HFF-Myc (cell line): ENCODE data around the gene SHMT2.

Source experiments
- DNase-seq: peaks from one replicate; pipeline ENCODE4 v3.0.0-alpha.2; 2011; ENCODE audit warnings: low read depth; ENCODE audit errors: extremely low read depth
- H3K4me3 ChIP-seq: replicated peaks from 2 replicates; pipeline ENCODE4 v1.5.1; 2011; ENCODE audit warnings: low read depth, mild to moderate bottlenecking, control low read depth, low read length
- CTCF ChIP-seq: IDR thresholded peaks from 2 replicates; pipeline ENCODE4 v1.5.1; 2012; ENCODE audit warnings: mild to moderate bottlenecking, low read depth, low read length, control low read depth; ENCODE audit errors: missing control alignments

SHMT2 gene

GRCh38 chr12:57196439-57196838 lies 33.1 kb upstream of the SHMT2 start:
- no peak overlapping the region for H3K4me3 ChIP-seq
- DNase-seq, result no peak
- TF ChIP-seq CTCF, result no peak

DNA sequence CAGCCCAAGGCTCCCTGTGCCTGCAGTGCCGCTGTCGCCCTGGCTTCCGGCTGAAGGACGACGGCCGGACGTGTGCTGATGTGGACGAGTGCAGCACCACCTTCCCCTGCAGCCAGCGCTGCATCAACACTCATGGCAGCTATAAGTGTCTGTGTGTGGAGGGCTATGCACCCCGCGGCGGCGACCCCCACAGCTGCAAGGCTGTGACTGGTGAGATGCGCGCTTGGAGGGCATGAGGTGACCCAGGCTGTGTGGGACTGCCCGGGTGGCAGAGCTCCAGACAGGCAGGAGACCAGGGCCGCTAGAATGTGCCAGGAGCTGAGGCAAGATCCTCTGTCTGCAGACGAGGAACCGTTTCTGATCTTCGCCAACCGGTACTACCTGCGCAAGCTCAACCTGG lies 32.6 kb upstream of the SHMT2 start:
- DNase-seq, result no peak
- H3K4me3 ChIP-seq, result no peak overlapping the region
- no peak for TF ChIP-seq CTCF

- DNase-seq, result no peak
- H3K4me3 ChIP-seq, result no peak overlapping the region
These were observed 31.2 kb upstream of the SHMT2 start for GRCh38 chr12:57198329-57198728.

DNA sequence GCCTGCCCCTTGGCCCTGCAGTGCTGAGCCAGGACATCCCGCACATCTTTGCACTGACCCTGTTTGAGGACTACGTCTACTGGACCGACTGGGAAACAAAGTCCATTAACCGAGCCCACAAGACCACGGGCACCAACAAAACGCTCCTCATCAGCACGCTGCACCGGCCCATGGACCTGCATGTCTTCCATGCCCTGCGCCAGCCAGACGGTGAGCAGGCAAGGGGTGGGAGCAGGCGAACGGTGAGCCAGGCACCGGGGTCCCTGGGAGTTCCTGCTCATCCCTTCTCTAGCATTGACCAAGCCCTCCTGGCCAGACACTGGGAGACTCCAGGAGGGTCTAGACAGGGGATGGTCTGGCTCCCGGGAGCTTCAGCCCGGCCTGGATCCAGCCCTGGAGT lies 30.3 kb upstream of the SHMT2 start:
- TF ChIP-seq CTCF, result no peak
- no peak overlapping the region for H3K4me3 ChIP-seq
- no peak for DNase-seq

More at GRCh38 chr12:57198329-57198728, 31.2 kb upstream of the SHMT2 start:
- TF ChIP-seq CTCF, result no peak

- no peak overlapping the region for H3K4me3 ChIP-seq
- TF ChIP-seq CTCF, result no peak
- DNase-seq, result no peak
These were observed 29.0 kb upstream of the SHMT2 start for GRCh38 chr12:57200497-57200896.

DNA sequence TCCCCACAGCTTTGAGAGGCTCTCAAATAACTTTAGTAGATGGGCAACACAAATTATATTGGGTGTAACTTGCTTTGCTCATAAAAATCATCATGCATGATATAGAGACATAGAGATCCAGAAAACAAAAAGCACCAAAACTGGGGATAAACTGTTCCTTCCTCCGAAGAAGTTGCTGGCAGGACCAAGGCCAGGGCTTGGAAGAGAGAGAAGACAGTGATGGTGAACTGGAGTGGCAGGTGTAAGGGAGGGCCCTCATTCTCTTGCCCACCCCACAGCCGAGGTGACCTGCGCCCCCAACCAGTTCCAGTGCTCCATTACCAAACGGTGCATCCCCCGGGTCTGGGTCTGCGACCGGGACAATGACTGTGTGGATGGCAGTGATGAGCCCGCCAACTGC lies 28.3 kb upstream of the SHMT2 start:
- no peak for DNase-seq
- TF ChIP-seq CTCF, result no peak
- H3K4me3 ChIP-seq, result no peak overlapping the region

DNA sequence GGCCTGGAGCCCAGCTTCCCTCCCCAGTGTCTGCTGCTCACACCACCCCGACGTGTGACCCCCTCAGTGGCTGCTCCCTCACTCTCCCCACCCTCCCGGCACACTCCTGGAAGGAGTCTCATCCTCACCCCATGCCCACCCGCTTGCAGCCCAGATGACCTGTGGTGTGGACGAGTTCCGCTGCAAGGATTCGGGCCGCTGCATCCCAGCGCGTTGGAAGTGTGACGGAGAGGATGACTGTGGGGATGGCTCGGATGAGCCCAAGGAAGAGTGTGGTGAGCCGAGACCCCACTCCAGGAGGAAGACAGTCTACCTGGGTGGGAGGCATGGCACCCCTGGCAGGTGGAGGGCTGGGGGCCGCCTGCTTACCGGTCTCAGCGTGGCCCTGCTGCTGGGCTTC lies 27.9 kb upstream of the SHMT2 start:
- no peak for DNase-seq
- TF ChIP-seq CTCF, result no peak
- no peak overlapping the region for H3K4me3 ChIP-seq
